HG02763 (cell line): Measurements from ENCODE around the gene CGB1.
"Not testable (repeated sequence)": the region's sequence is repeated elsewhere in the genome, so short reads cannot be mapped to it uniquely, and the experiment has no call there.

Source experiments
- ATAC-seq: cut with Tn5 transposase; IDR thresholded peaks from one replicate; pipeline ENCODE4 v1.9.1; 2021; ENCODE audit warnings: mild to moderate bottlenecking, moderate library complexity; ENCODE audit not compliant: unreplicated experiment

The CGB1 gene

GRCh38 chr19:49024233-49024632 lies 12.5 kb downstream of the CGB1 start, which contains the start of gene CGB3:
Gene CGB3 (minus strand): TSS chr19:49024333. CDS start chr19:49023971, 362 bp downstream.
- not testable (repeated sequence) for ATAC-seq

DNA sequence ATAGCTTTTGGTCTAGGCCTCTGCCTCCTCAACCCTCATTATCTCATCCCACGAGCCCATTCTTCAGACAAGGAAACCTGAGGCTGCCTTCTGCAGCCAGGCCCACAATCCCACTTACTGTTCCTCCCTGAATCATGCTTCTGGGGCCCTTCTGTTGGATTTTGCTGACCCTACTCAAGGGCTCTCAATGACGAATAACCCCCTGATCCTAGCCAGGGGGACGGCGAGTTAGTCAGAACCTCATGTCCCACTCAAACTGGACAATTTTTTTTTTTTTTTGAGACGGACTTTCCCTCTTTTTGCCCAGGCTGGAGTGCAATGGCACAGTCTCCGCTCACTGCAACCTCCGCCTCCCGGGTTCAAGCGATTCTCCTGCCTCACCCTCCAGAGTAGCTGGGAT lies 14.6 kb downstream of the CGB1 start:
- no peak for ATAC-seq

GRCh38 chr19:49020931-49021895 lies 15.5 kb downstream of the CGB1 start:
- ATAC-seq, result no peak

- no peak for ATAC-seq
These were observed 16.4 kb downstream of the CGB1 start for GRCh38 chr19:49020342-49020741.

DNA sequence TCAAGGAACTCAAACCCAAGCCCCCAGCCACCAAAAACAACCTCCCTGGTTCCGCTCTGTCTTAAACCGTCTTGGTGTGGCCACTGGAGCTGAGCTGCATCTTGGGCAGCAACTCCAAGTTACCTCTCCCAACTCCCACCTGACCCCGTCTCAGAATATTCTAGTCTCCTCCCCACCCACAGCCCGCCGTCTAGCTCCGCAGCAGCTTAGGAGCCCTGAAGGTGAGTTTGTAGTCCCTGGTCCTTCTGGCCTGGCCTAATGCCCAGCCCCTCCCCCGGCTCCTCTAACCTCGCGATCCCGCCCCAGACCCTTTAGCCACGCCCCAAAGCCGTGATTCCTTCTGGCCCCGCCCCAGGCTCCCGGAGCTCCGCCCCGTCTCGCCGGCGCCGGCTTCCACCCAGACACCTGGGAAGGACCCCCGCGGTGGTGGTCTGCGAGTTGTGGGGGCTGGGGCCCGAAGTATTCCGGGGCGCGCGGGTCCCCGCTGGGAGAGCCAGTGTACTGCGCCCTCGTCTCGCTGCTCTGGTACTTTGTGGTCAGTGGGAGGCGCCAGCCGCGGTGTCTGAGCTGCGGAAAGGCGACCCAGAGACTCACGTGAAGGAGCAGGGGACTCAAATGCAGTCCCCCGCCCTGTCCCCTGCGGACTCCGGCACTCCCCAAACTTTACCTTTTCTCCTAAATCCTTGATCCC lies 17.3 kb downstream of the CGB1 start:
- no peak for ATAC-seq

DNA sequence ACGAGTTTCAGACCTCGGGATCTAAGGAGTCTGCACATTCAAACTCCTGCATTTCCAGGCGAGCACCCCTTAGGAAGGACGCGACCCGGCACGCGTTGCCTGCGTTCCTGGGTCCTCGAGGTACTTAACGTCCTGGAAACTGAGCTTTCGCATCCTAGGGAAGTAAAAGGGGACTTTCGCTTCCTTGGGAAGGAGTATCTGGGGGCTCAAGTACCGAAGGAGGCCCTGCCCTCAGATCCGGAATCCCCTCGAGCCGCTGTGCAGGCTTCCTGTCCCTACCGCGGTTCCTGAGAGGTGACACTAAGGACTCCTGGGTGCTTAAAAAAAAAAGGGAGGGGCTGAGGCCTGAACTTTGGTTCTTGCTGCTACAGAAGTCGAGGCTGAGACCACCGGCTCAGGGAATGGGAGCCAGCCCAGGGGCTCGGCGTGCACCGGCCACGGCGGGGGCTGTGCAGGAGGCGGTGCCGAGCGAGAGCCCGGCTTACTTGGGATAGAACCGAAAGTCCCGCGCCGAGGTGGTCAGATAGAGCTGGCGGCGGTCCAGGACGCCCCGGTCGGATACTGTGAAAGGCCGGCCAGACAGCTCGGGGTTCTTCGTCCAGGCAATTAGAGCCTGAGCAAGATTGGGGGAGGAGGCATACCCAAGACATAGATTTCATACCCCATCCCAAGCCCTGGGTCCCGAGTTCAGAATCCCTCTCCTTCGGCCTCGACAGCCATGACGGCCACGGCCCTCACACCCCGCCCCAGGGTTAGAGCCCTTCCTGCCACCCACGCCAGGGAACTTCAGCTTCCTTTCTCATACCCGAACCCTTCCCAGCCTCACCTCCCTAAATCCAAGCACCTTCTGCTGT lies 18.1 kb downstream of the CGB1 start:
- ATAC-seq, result not testable (repeated sequence)

GRCh38 chr19:49017666-49018351 lies 18.9 kb downstream of the CGB1 start:
- ATAC-seq, result no peak

GRCh38 chr19:49017041-49017665 lies 19.5 kb downstream of the CGB1 start, which contains the start of gene LHB:
Gene LHB (minus strand): TSS chr19:49017091. CDS start chr19:49017081, 10 bp downstream.
- no peak for ATAC-seq

DNA sequence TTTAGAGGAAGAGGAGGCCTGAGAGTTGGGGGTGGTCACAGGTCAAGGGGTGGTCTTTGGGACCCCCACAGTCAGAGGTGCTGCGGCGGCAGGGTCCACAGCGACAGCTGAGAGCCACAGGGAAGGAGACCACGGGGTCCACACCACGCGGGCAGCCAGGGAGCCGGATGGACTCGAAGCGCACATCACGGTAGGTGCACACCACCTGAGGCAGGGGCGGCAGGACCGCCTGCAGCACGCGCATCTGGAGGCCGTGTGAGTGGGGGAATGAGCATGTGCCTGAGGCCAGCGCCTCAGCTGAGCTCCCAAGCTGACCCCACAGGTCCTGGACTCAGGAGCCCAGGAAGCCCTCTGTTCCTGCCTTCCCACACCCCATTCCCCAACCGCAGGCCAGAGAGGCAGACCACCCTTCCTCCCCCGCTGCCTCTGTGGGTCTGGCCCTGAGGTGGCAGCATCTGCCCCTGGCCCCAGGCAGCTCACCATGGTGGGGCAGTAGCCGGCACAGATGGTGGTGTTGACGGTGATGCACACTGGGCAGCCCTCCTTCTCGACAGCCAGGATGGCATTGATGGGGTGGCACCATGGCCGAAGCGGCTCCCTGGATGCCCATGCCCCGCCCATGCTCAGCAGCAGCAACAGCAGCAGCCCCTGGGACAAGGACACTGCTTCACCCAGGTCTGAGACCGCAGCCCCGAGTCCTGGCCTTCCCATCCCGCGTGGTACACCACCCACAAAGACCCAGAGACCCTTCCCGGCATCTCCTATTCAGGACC lies 20.4 kb downstream of the CGB1 start:
- no peak for ATAC-seq

DNA sequence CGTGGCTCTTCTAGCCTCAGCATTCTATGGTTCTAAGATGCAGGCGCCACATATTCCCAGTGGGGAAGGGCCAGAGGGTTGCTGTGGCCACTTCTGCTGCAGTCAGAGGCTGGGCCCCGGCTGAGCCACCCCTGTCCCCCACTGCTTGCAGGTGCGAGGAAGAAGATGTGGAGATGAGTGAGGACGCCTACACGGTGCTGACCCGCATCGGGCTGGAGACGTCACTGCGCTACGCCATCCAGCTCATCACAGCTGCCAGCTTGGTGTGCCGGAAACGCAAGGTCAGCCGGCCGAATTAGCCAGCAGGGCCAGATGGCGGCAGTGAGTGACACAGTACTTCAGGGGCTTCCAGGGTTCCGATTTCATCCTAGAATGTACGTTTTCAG lies 21.8 kb downstream of the CGB1 start:
- no peak for ATAC-seq

DNA sequence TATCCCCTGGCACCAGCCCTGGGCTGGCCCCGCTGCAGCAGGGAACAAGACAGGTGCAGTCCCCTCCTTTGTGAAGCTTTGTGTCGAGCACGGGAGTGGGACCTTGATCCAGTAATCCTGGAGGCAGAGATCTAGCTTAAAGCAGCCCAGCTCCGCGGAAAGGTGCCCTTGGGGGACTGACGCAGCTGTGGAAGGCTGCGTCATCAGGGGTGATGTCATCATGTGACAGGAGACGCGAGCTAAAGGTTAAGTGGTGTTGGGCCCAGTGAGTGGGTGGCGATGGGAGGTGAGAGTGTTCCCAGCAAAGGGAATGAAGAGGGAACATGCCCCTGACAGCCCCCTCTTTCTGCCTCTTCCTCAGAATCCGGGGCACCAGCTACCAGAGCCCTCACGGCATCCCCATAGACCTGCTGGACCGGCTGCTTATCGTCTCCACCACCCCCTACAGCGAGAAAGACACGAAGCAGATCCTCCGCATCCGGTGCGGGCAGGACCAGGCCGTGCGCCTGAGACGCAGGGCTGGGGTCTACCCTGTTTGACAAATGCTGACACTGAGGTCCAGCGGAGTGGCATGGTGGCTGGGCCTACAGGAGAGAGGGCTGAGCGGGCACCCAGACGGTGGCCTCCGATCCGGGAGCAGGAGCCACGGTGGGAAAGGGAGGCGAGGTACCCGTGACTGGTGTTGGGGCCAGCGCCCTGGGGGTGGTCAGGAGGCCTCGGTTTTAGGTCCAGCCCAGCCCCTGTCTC lies 22.4 kb downstream of the CGB1 start:
- no peak for ATAC-seq

DNA sequence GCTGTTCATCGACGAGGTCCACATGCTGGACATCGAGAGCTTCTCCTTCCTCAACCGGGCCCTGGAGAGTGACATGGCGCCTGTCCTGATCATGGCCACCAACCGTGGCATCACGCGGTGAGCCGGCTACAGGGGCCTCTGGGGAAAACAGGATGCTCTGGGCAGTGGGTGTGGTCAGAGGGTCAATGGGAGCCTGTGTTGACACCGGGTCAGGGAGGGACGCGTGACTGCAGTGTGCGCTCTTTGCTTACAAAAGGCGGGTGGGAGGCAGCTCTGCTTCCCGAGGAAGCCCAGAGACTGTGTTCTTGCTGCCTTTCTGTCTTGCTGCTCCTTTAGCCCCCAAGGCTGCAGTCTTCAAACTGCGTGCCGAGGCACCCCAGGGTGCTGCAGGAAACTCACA lies 25.5 kb downstream of the CGB1 start:
- no peak for ATAC-seq

GRCh38 chr19:49010453-49010852 lies 26.2 kb downstream of the CGB1 start:
- no peak for ATAC-seq

DNA sequence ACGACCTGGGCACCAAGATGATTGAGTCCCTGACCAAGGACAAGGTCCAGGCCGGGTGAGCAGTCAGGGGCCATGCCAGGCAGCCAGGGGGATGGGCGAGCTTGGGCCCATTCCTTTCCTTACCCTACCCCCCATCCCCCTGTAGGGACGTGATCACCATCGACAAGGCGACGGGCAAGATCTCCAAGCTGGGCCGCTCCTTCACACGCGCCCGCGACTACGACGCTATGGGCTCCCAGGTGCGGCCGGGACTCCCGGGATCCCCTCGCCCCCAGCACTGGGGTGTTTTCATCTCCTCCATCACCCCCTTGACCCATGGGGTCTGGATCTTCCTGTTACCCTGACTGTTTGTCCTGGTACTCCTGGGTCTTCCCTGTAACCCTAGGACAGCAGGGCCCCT lies 26.9 kb downstream of the CGB1 start:
- no peak for ATAC-seq

DNA sequence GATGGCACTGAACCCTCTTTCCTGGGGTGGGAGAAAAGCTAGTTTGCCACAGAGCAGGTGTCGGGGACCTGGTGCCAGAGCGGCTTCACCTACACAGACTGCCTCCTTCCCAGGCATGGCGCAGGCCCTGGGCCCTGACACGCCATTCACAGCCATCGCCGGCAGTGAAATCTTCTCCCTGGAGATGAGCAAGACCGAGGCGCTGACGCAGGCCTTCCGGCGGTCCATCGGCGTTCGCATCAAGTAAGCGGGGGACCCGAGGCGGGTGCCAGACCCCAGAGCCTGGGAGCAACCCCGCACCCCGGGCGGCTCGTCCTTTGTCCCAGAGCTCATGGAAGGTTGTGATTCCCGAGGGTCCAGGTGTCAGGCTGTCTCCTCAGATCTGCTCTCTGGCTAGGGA lies 29.8 kb downstream of the CGB1 start:
- ATAC-seq, result no peak

GRCh38 chr19:49004964-49005614 lies 31.6 kb downstream of the CGB1 start:
- no peak for ATAC-seq

GRCh38 chr19:49004133-49004532 lies 32.6 kb downstream of the CGB1 start:
- no peak for ATAC-seq
